Tibial nerve (tissue), 4 donors: ENCODE results near the gene HEXIM2. TPM values are rescaled to one million over a fixed set of nuclear protein-coding genes. Genes with fewer than 3 reads are reported as not detected.

Experiments used
- DNase-seq, 2 donors: peaks; one replicate each; pipeline ENCODE4 v3.0.0-alpha.2; 2019; ENCODE audit warnings: low spot score in 2 of 2
- H3K27ac ChIP-seq, 4 donors: fragments of 200-600 bp; sonication (generic) in 3 of 4; one replicate each; pipeline ENCODE4 v1.5.1; 2017 to 2019; ENCODE audit warnings: mild to moderate bottlenecking in 1 of 4
- H3K27me3 ChIP-seq, 2 donors: fragments of 200-600 bp; sonication (generic) in 1 of 2; one replicate each; pipeline versions ENCODE4 v1.5.1 to v1.6.0; 2017 to 2019
- H3K36me3 ChIP-seq, 3 donors: fragments of 200-600 bp; sonication (generic); one replicate each; pipeline ENCODE4 v1.5.1; 2018 to 2019
- H3K4me1 ChIP-seq, 4 donors: fragments of 200-600 bp; sonication (generic) in 3 of 4; one replicate each; pipeline ENCODE4 v1.5.1; 2017 to 2019
- H3K4me3 ChIP-seq, 4 donors: fragments of 200-600 bp; sonication (generic) in 3 of 4; one replicate each; pipeline ENCODE4 v1.5.1; 2017 to 2019; ENCODE audit warnings: mild to moderate bottlenecking in 1 of 4, moderate library complexity in 1 of 4
- H3K9me3 ChIP-seq, 4 donors: fragments of 200-600 bp; sonication (generic) in 3 of 4; one replicate each; pipeline ENCODE4 v1.5.1; 2017 to 2019
- CTCF ChIP-seq, 5 experiments: fragments of 200-600 bp in 3 of 5; fragments of 450-650 bp in 2 of 5; sonication (generic) in 3 of 5; IDR thresholded peaks; one replicate each; pipeline ENCODE4 v1.5.1; 2016 to 2019; ENCODE audit warnings: antibody characterized with exemption in 5 of 5, mild to moderate bottlenecking in 3 of 5, moderate library complexity in 2 of 5
- EP300 ChIP-seq, 2 donors: sonication (generic); formaldehyde crosslinking; IDR thresholded peaks; one replicate each; pipeline ENCODE4 v1.6.1; 2017; ENCODE audit warnings: antibody characterized with exemption in 2 of 2, mild to moderate bottlenecking in 1 of 2
- POLR2A ChIP-seq, 2 donors: fragments of 450-650 bp; IDR thresholded peaks; one replicate each; pipeline ENCODE4 v1.6.1; 2017; ENCODE audit warnings: antibody characterized with exemption in 2 of 2, mild to moderate bottlenecking in 2 of 2, moderate library complexity in 2 of 2
- WGBS, 2 donors: methylation state at CpG; one replicate each; pipeline ENCODE4 v1.1.5; 2018; 5-methylcytosine and 5-hydroxymethylcytosine counted together
- total RNA-seq, 4 donors: library from RNA; depleted of rRNA; stranded (reverse); fragments of >200 nt; gene quantifications; one replicate each; pipeline ENCODE4 v1.1.0, GENCODE V29; 2016

The HEXIM2 gene
- total RNA-seq, 4 donors from 2014 or later = 6.6 to 17.5 (median 11.7) TPM

DNA sequence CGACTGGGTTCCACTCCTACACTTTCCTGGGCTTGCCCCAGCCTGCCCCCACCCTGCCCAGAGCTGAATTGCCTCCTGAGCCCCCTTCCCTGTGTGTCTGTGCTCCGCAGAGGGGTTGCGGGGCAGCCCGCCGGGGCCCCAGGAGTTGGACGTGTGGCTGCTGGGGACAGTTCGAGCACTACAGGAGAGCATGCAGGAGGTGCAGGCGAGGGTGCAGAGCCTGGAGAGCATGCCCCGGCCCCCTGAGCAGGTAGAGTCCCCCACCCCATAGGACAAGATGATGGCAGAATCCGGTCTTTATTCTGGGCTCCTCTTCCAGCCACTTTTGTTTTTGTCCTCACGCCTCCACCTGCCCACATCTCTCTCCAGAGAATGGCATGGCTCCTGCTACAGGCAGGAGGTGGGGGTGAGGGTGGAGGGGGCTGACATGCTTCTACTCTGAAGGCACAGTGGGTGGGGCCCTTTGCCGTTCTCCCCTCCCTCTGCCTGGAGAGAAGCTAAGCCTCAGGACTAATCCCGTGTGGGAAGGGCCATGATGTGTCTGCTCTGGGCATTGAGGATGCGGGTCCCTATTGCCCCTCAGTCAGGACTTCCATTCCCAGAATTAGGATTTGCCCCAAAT is 22.7 kb upstream of the HEXIM2 start:
- TF ChIP-seq EP300 (IDR thresholded peaks at IDR 0.05) (no peak), POLR2A (IDR thresholded peaks at IDR 0.05) (no peak), CTCF (IDR thresholded peaks at IDR 0.05) (no peak)
- H3K36me3 ChIP-seq = peaks cover 0 to 30% (median 0%) of the 10 kb centered on the region in 3 donors
- H3K9me3 ChIP-seq = no peaks in the 10 kb centered on the region
- H3K4me1 ChIP-seq = peaks cover 5 to 38% (median 16%) of the 10 kb centered on the region in 4 donors
- no peak for DNase-seq
- 71 to 85% methylated on average over 11 to 14 of the region's 14 CpGs for WGBS, 2 donors
- H3K4me3 ChIP-seq = no peak overlapping the region
- no peaks in the 10 kb centered on the region for H3K27me3 ChIP-seq
- peak overlapping the region in 1 of 4 donors; percentile 0 for H3K27ac ChIP-seq

- peaks cover 0 to 30% (median 0%) of the 10 kb centered on the region in 3 donors for H3K36me3 ChIP-seq
- H3K27ac ChIP-seq = peak overlapping the region in 1 of 4 donors; percentile 0
- TF ChIP-seq CTCF (IDR thresholded peaks at IDR 0.05) = no peak
- no peak for TF ChIP-seq EP300 (IDR thresholded peaks at IDR 0.05)
- no peak for TF ChIP-seq POLR2A (IDR thresholded peaks at IDR 0.05)
- H3K9me3 ChIP-seq = no peaks in the 10 kb centered on the region
- H3K27me3 ChIP-seq = no peaks in the 10 kb centered on the region
- no peak for DNase-seq
- peaks cover 5 to 43% (median 17%) of the 10 kb centered on the region in 4 donors for H3K4me1 ChIP-seq
- 77 to 83% methylated on average over 4 of the region's 4 CpGs for WGBS, 2 donors
- H3K4me3 ChIP-seq = no peak overlapping the region
These were observed 22.1 kb upstream of the HEXIM2 start for GRCh38 chr17:45139533-45139920.

DNA sequence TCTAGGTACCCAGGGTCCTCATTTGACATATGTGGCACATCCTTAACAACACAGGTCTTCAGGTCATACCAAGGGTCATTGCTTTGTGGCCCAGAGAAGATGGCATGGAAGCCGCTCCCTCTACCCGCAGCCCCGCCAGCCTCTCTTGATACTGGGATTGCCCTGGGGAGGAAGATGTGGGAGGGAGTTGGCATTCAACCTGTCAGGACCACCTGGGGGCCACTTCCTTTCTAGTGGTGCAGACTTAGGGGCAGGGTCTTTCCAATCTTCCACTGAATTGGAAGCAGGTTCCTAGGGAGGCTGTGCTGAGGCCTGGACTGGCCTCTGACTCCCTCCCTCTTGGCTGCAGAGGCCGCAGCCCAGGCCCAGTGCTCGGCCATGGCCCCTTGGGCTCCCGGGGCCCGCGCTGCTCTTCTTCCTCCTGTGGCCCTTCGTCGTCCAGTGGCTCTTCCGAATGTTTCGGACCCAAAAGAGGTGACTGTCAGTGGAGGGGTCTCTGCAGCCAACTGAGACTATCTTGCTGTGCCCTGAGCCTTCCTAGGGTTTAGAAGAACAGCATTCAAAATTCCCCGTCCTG is 18.5 kb upstream of the HEXIM2 start:
- Histone ChIP-seq H3K4me1 (peaks cover 5 to 46% (median 25%) of the 10 kb centered on the region in 4 donors), H3K27ac (peak overlapping the region; percentile 93 to 98 (median 94)), H3K27me3 (no peaks in the 10 kb centered on the region), H3K36me3 (peaks cover 0 to 23% (median 0%) of the 10 kb centered on the region in 3 donors), H3K9me3 (no peaks in the 10 kb centered on the region), H3K4me3 (peak overlapping the region; percentile 37 to 62 (median 44))
- TF ChIP-seq CTCF (IDR thresholded peaks at IDR 0.05) = no peak
- TF ChIP-seq EP300 (IDR thresholded peaks at IDR 0.05) = no peak
- TF ChIP-seq POLR2A (IDR thresholded peaks at IDR 0.05) = no peak
- WGBS, 2 donors = 55 to 59% methylated on average over 13 of the region's 13 CpGs
- DNase-seq = no peak

- TF ChIP-seq CTCF (IDR thresholded peaks at IDR 0.05) = no peak
- peak in 1 of 2 donors; percentile 30 for TF ChIP-seq POLR2A (IDR thresholded peaks at IDR 0.05)
- peak; percentile 17 to 73 for TF ChIP-seq EP300 (IDR thresholded peaks at IDR 0.05)
- Histone ChIP-seq H3K4me3 (peak overlapping the region; percentile 37 to 62 (median 44)), H3K4me1 (peaks cover 5 to 46% (median 25%) of the 10 kb centered on the region in 4 donors), H3K36me3 (peaks cover 0 to 19% (median 0%) of the 10 kb centered on the region in 3 donors), H3K9me3 (no peaks in the 10 kb centered on the region), H3K27ac (peak overlapping the region; percentile 93 to 98 (median 94)), H3K27me3 (no peaks in the 10 kb centered on the region)
- 0% methylated on average over 19 to 20 of the region's 21 CpGs for WGBS, 2 donors
- DNase-seq = peak; percentile 88
These were observed 17.9 kb upstream of the HEXIM2 start for GRCh38 chr17:45143767-45144198.
